ENCODE results near the gene ZCCHC2.

Gene ZCCHC2

DNA sequence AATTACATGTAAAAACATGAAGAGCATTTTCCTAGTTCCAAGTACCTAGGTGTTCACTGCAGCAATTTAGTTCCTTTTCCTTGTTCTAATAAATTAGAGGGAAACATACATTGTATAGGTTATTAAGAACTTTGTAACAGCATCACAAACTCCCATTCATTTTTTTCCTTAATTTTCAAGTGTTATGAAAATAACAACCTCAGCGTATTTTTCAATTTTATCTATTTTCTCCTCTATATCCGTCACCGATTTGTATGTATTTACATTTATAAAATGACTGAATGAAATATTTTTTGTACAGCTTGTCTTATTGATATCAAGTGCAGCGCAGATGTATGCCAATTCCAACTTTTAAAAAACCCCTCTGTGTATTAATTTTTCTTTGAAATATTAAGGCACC lies 44.0 kb downstream of the ZCCHC2 start:
- CTCF ChIA-PET, result interaction anchor here (0.7 to 3.8 kb wide), 8 partner anchors 9 to 459 kb away, joined by 3 to 18 read pairs (median 4); no protein-coding TSS in a partner anchor
- TF ChIP-seq, protein P1, sequence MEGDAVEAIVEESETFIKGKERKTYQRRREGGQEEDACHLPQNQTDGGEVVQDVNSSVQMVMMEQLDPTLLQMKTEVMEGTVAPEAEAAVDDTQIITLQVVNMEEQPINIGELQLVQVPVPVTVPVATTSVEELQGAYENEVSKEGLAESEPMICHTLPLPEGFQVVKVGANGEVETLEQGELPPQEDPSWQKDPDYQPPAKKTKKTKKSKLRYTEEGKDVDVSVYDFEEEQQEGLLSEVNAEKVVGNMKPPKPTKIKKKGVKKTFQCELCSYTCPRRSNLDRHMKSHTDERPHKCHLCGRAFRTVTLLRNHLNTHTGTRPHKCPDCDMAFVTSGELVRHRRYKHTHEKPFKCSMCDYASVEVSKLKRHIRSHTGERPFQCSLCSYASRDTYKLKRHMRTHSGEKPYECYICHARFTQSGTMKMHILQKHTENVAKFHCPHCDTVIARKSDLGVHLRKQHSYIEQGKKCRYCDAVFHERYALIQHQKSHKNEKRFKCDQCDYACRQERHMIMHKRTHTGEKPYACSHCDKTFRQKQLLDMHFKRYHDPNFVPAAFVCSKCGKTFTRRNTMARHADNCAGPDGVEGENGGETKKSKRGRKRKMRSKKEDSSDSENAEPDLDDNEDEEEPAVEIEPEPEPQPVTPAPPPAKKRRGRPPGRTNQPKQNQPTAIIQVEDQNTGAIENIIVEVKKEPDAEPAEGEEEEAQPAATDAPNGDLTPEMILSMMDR (IDR thresholded peaks at IDR 0.05; ENCODE audit: insufficient read depth, low read length, missing control alignments), result no peak
- no peak for DNase-seq (ENCODE audit: low read depth, low spot score)
- POLR2A ChIA-PET, result no interaction called here
- no peak overlapping the region for H3K4me3 ChIP-seq (ENCODE audit: low read depth, low read length)

DNA sequence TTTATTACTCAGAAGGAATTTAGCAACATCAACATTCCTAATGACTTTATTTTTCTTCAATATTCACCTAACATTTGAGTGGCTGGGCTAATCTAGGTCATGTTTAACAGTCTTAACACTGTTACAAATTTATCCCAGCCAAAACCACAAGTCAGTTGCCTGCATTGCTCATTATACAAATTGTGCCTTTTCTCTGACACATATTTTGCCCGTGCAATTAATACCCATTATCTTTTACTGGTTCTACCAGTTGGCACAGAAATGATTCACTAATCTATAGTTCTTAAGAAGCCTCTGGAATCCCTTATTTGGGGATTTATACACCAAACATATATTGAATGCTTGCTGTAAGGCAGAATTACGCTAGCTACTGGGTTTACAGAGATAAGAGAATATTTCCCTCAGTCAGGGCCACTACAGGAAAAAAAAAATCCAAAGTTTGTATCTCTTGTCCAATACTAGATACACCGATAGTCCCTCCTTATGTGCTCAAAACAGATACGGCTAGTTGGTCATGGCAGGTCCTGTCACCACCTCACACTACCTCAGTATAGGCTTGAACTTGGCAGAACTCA lies 46.3 kb downstream of the ZCCHC2 start:
- ChIA-PET CTCF (interaction anchor here (0.9 to 4.9 kb wide), 4 partner anchors 9 to 17 kb away, joined by 3 to 43 read pairs (median 17); no protein-coding TSS in a partner anchor), POLR2A (no interaction called here)
- no peak for DNase-seq (ENCODE audit: low read depth, low spot score)
- H3K4me3 ChIP-seq (ENCODE audit: low read depth, low read length), result no peak overlapping the region
- TF ChIP-seq, protein P1 (IDR thresholded peaks at IDR 0.05; ENCODE audit: insufficient read depth, low read length, missing control alignments), result no peak

DNA sequence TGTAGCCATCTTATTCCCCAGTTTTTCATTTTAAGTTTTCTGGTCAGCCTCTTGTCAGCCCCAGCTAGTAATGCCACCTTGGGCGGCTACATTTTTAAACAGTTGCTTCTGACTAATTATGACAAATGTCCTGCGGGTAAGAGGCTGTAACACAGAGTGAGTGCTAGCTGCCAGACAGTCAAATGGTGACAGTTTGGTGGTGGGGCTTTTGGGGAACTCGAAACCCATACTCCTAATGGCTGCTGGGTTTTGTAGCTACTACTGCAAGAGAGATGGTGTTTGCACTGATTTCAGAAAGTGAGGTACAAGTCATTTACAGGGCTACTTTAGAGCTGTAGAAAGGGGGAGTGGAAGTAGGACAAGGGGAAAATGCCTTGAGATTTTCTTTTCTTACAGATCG lies 48.2 kb downstream of the ZCCHC2 start:
- TF ChIP-seq, protein P1 (IDR thresholded peaks at IDR 0.05; ENCODE audit: insufficient read depth, low read length, missing control alignments), result no peak
- no peak for DNase-seq (ENCODE audit: low read depth, low spot score)
- ChIA-PET CTCF (interaction anchor here (3.2 to 4.9 kb wide), 2 partner anchors 12 to 15 kb away, joined by 16 to 43 read pairs; no protein-coding TSS in a partner anchor), POLR2A (no interaction called here)
- no peak overlapping the region for H3K4me3 ChIP-seq (ENCODE audit: low read depth, low read length)

DNA sequence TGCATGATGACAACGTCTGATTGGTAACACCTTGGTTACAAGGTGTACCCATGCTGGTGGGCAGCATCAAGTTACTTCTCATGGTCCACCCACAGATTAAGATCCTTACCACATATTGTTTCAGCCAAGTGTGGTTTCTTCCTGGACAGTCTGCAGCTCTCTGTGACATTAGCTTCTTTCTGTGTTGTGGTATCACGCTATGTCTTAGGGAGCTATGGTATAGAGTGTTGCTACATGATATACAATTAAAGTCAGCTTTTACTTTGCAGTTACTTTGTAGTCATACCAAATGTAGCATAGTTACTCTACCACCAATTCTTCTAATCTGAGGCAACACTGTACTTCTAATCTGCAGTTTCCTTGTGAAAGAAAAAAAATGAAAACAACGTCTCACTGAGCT lies 48.8 kb downstream of the ZCCHC2 start:
- POLR2A ChIA-PET, result interaction anchor here (0.7 kb wide), 1 partner anchor 51 kb away, joined by 3 read pairs; no protein-coding TSS in a partner anchor
- TF ChIP-seq, protein P1 (IDR thresholded peaks at IDR 0.05; ENCODE audit: insufficient read depth, low read length, missing control alignments), result no peak
- DNase-seq (ENCODE audit: low read depth, low spot score), result no peak
- CTCF ChIA-PET, result interaction anchor here (3.2 to 4.9 kb wide), 2 partner anchors 12 to 15 kb away, joined by 16 to 43 read pairs; no protein-coding TSS in a partner anchor
- H3K4me3 ChIP-seq (ENCODE audit: low read depth, low read length), result no peak overlapping the region

DNA sequence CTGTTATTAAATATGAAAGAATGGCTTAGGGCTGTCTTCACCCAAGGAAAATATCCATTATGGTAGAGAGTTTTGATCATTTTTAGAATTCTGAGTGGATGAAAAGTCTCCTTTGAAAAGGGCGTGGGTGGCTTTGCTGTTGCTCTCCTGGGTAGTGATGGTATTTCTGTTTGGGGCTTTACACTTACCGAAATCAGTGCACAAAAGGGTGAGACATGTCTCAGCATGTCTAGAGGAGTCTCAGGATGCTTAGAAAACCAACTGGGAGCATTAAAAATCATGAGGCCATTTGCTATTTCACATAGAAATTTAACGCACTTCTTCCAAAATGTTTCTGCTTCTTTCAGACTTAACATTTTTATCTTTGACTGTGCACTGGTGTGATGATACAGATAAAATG lies 49.6 kb downstream of the ZCCHC2 start:
- H3K4me3 ChIP-seq (ENCODE audit: low read depth, low read length), result no peak overlapping the region
- CTCF ChIA-PET, result interaction anchor here (0.6 to 6.4 kb wide), 5 partner anchors 11 to 367 kb away, joined by 3 to 88 read pairs (median 16); no protein-coding TSS in a partner anchor
- TF ChIP-seq, protein P1 (IDR thresholded peaks at IDR 0.05; ENCODE audit: insufficient read depth, low read length, missing control alignments), result no peak
- DNase-seq (ENCODE audit: low read depth, low spot score), result no peak
- POLR2A ChIA-PET, result no interaction called here

DNA sequence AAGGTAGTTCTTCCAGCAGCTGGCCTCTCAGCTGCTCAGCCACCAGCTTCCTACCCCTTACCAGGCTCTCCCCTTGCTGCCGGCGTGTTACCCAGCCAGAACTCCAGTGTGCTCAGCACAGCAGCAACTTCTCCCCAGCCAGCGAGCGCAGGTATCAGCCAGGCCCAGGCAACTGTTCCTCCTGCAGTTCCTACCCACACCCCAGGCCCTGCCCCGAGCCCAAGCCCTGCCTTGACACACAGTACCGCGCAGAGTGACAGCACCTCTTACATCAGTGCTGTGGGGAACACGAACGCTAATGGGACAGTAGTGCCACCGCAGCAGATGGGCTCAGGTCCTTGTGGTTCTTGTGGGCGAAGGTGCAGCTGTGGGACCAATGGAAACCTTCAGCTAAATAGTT lies 52.0 kb downstream of the ZCCHC2 start:
- ChIA-PET CTCF (interaction anchor here (1.9 to 6.4 kb wide), 2 partner anchors 11 to 408 kb away, joined by 4 to 88 read pairs; no protein-coding TSS in a partner anchor), POLR2A (interaction anchor here (0.6 kb wide), 1 partner anchor 25 kb away, joined by 3 read pairs; no protein-coding TSS in a partner anchor)
- no peak for DNase-seq (ENCODE audit: low read depth, low spot score)
- TF ChIP-seq, protein P1 (IDR thresholded peaks at IDR 0.05; ENCODE audit: insufficient read depth, low read length, missing control alignments), result no peak
- H3K4me3 ChIP-seq (ENCODE audit: low read depth, low read length), result no peak overlapping the region
